SK-N-SH treated with all-trans-retinoic acid at 6 μM for 48 hours (cell line): ENCODE measurements around the gene QSOX2.

Experiments
- ATAC-seq: fragments of 200-7000 bp; cut with Tn5 transposase; 3 replicates; pipeline ENCODE4 v1.9.1; 2020; ENCODE audit warnings: mild to moderate bottlenecking, moderate library complexity
- ARNTL ChIP-seq: fragments of 450-650 bp; formaldehyde crosslinking; IDR thresholded peaks from 2 replicates; pipeline ENCODE4 v1.5.0; 2020; ENCODE audit warnings: low read depth, mild to moderate bottlenecking, moderate library complexity, borderline replicate concordance
- BACH2 ChIP-seq: fragments of 250-450 bp; sonication (Bioruptor Pico); IDR thresholded peaks from 2 replicates; pipeline ENCODE4 v1.9.0; 2021; ENCODE audit warnings: mild to moderate bottlenecking, borderline replicate concordance
- CSDC2 ChIP-seq: fragments of 250-450 bp; sonication (Bioruptor Pico); IDR thresholded peaks from 2 replicates; pipeline ENCODE4 v1.5.0; 2020; ENCODE audit warnings: mild to moderate bottlenecking, moderate library complexity
- ESRRG ChIP-seq: fragments of 250-450 bp; sonication (Bioruptor Pico); IDR thresholded peaks from 2 replicates; pipeline ENCODE4 v1.6.1; 2021; ENCODE audit warnings: mild to moderate bottlenecking
- GLIS3 ChIP-seq: fragments of 250-450 bp; sonication (Bioruptor Pico); IDR thresholded peaks from 2 replicates; pipeline ENCODE4 v1.5.0; 2020; ENCODE audit warnings: mild to moderate bottlenecking, moderate library complexity
- OSR1 ChIP-seq: fragments of 250-450 bp; sonication (Bioruptor Pico); IDR thresholded peaks from 2 replicates; pipeline ENCODE4 v1.8.0; 2022; ENCODE audit warnings: moderate library complexity, mild to moderate bottlenecking, inconsistent platforms
- PPARA ChIP-seq: fragments of 250-450 bp; sonication (Bioruptor Pico); IDR thresholded peaks from 2 replicates; pipeline ENCODE4 v1.5.0; 2020; ENCODE audit warnings: mild to moderate bottlenecking, borderline replicate concordance
- RARB ChIP-seq: fragments of 250-450 bp; sonication (Bioruptor Pico); IDR thresholded peaks from 2 replicates; pipeline ENCODE4 v1.8.0; 2021; ENCODE audit warnings: mild to moderate bottlenecking, moderate library complexity
- SNAI2 ChIP-seq: fragments of 250-450 bp; sonication (Bioruptor Pico); IDR thresholded peaks from 2 replicates; pipeline ENCODE4 v1.5.0; 2020; ENCODE audit warnings: mild to moderate bottlenecking, moderate library complexity
- TOX ChIP-seq: fragments of 250-450 bp; sonication (Bioruptor Pico); IDR thresholded peaks from 2 replicates; pipeline ENCODE4 v1.8.0; 2021; ENCODE audit warnings: mild to moderate bottlenecking, moderate library complexity, borderline replicate concordance
- ZC3H10 ChIP-seq: fragments of 250-450 bp; sonication (Bioruptor Pico); IDR thresholded peaks from 2 replicates; pipeline ENCODE4 v1.5.1; 2021; ENCODE audit warnings: mild to moderate bottlenecking, moderate library complexity
- ZFP3 ChIP-seq: fragments of 250-450 bp; sonication (Bioruptor Pico); IDR thresholded peaks from 2 replicates; pipeline ENCODE4 v1.5.0; 2020; ENCODE audit warnings: mild to moderate bottlenecking, moderate library complexity
- ZFP30 ChIP-seq: fragments of 450-650 bp; formaldehyde crosslinking; IDR thresholded peaks from 2 replicates; pipeline ENCODE4 v1.5.0; 2022; ENCODE audit warnings: mild to moderate bottlenecking, moderate library complexity
- ZNF565 ChIP-seq: fragments of 450-650 bp; formaldehyde crosslinking; conservative IDR thresholded peaks from 2 replicates; pipeline ENCODE4 v1.5.0; 2020; ENCODE audit warnings: low read depth, mild to moderate bottlenecking, moderate library complexity
- ZNF70 ChIP-seq: fragments of 450-650 bp; formaldehyde crosslinking; IDR thresholded peaks from 2 replicates; pipeline ENCODE4 v1.5.0; 2020; ENCODE audit warnings: mild to moderate bottlenecking, moderate library complexity
- TF ChIP-seq, protein P1 (sequence below): fragments of 250-450 bp; sonication (Bioruptor Pico); IDR thresholded peaks from 2 replicates; pipeline ENCODE4 v1.5.0; 2020; ENCODE audit warnings: mild to moderate bottlenecking, moderate library complexity
- TF ChIP-seq, protein P2 (sequence below): fragments of 250-450 bp; sonication (Bioruptor Pico); IDR thresholded peaks from 2 replicates; pipeline ENCODE4 v1.5.1; 2021; ENCODE audit warnings: mild to moderate bottlenecking, moderate library complexity
- TF ChIP-seq, protein P3 (sequence below): fragments of 250-450 bp; sonication (Bioruptor Pico); IDR thresholded peaks from 2 replicates; pipeline ENCODE4 v1.5.1; 2020; ENCODE audit warnings: low read depth, mild to moderate bottlenecking, moderate library complexity
- TF ChIP-seq, protein P4 (sequence below): fragments of 250-450 bp; sonication (Bioruptor Pico); IDR thresholded peaks from 2 replicates; pipeline ENCODE4 v1.8.0; 2020; ENCODE audit warnings: mild to moderate bottlenecking, moderate library complexity, borderline replicate concordance

QSOX2 gene

DNA sequence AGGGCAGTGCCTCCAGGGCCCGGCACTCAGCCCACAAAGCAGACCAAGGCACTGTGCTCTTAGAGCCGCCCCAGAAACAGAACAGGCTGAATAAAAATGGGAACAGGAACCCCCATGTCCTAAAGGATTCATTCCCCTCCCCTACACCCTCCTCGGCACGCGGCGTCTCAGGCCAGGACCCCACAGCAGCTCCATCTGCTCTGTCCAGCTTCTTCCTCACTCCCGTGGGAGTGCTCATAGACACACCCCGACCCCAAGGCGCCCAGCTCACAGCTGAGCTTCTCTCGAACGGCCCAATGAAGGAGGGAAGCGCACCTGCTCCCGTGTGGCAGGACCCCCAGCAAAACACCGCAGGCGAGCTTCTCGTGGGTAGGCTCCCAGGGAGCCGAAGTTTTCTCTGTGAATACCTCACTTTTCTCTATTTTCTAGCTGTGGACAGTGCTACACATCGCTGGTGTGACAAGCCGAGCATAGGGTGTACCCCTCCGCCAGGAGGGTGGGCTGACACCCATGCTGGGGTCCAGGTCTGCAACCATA is 15.4 kb upstream of the QSOX2 start (continued):
- TF ChIP-seq, protein P1, sequence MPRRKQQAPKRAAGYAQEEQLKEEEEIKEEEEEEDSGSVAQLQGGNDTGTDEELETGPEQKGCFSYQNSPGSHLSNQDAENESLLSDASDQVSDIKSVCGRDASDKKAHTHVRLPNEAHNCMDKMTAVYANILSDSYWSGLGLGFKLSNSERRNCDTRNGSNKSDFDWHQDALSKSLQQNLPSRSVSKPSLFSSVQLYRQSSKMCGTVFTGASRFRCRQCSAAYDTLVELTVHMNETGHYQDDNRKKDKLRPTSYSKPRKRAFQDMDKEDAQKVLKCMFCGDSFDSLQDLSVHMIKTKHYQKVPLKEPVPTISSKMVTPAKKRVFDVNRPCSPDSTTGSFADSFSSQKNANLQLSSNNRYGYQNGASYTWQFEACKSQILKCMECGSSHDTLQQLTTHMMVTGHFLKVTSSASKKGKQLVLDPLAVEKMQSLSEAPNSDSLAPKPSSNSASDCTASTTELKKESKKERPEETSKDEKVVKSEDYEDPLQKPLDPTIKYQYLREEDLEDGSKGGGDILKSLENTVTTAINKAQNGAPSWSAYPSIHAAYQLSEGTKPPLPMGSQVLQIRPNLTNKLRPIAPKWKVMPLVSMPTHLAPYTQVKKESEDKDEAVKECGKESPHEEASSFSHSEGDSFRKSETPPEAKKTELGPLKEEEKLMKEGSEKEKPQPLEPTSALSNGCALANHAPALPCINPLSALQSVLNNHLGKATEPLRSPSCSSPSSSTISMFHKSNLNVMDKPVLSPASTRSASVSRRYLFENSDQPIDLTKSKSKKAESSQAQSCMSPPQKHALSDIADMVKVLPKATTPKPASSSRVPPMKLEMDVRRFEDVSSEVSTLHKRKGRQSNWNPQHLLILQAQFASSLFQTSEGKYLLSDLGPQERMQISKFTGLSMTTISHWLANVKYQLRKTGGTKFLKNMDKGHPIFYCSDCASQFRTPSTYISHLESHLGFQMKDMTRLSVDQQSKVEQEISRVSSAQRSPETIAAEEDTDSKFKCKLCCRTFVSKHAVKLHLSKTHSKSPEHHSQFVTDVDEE (CRISPR knock-in tag): no peak
- TF ChIP-seq, all 23 proteins: peak for 0

DNA sequence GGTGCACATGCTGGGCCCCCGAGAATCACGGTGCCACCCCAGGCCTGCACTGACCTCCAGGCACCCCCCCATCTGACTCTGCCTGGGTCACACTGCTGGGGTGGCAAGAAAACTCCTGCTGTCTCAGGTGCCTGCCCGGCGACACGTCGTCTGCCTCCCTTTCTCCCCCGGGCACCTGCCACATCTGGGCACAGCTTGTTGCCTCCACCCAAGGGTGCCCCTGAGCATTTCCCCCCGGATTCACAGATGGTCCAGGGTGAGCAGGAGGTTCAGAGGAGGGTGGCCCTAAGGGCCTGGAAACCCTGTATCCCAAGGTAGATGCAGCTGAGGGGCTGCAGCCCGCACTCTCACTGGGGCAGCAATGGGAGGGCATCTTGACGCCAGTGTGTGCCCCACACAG is 14.9 kb upstream of the QSOX2 start:
- no peak for TF ChIP-seq SNAI2 (CRISPR knock-in tag)
- no peak for TF ChIP-seq RARB
- no peak for TF ChIP-seq GLIS3 (CRISPR knock-in tag)
- TF ChIP-seq, protein P2, sequence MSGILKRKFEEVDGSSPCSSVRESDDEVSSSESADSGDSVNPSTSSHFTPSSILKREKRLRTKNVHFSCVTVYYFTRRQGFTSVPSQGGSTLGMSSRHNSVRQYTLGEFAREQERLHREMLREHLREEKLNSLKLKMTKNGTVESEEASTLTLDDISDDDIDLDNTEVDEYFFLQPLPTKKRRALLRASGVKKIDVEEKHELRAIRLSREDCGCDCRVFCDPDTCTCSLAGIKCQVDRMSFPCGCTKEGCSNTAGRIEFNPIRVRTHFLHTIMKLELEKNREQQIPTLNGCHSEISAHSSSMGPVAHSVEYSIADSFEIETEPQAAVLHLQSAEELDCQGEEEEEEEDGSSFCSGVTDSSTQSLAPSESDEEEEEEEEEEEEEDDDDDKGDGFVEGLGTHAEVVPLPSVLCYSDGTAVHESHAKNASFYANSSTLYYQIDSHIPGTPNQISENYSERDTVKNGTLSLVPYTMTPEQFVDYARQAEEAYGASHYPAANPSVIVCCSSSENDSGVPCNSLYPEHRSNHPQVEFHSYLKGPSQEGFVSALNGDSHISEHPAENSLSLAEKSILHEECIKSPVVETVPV (CRISPR knock-in tag): no peak
- TF ChIP-seq ESRRG (CRISPR knock-in tag): no peak
- TF ChIP-seq ZNF565: no peak
- TF ChIP-seq ARNTL (CRISPR knock-in tag): no peak
- TF ChIP-seq CSDC2 (CRISPR knock-in tag): no peak
- no peak for TF ChIP-seq TOX (CRISPR knock-in tag)
- TF ChIP-seq, protein P1 (CRISPR knock-in tag): no peak
- no peak for TF ChIP-seq ZFP3 (CRISPR knock-in tag)
- TF ChIP-seq ZNF70 (CRISPR knock-in tag): no peak
- TF ChIP-seq, protein P3, sequence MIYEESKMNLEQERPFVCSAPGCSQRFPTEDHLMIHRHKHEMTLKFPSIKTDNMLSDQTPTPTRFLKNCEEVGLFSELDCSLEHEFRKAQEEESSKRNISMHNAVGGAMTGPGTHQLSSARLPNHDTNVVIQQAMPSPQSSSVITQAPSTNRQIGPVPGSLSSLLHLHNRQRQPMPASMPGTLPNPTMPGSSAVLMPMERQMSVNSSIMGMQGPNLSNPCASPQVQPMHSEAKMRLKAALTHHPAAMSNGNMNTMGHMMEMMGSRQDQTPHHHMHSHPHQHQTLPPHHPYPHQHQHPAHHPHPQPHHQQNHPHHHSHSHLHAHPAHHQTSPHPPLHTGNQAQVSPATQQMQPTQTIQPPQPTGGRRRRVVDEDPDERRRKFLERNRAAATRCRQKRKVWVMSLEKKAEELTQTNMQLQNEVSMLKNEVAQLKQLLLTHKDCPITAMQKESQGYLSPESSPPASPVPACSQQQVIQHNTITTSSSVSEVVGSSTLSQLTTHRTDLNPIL (CRISPR knock-in tag): no peak
- TF ChIP-seq ZFP30 (CRISPR knock-in tag): no peak
- TF ChIP-seq, protein P4, sequence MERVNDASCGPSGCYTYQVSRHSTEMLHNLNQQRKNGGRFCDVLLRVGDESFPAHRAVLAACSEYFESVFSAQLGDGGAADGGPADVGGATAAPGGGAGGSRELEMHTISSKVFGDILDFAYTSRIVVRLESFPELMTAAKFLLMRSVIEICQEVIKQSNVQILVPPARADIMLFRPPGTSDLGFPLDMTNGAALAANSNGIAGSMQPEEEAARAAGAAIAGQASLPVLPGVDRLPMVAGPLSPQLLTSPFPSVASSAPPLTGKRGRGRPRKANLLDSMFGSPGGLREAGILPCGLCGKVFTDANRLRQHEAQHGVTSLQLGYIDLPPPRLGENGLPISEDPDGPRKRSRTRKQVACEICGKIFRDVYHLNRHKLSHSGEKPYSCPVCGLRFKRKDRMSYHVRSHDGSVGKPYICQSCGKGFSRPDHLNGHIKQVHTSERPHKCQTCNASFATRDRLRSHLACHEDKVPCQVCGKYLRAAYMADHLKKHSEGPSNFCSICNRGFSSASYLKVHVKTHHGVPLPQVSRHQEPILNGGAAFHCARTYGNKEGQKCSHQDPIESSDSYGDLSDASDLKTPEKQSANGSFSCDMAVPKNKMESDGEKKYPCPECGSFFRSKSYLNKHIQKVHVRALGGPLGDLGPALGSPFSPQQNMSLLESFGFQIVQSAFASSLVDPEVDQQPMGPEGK: no peak
- no peak for TF ChIP-seq PPARA
- ATAC-seq: no peak

DNA sequence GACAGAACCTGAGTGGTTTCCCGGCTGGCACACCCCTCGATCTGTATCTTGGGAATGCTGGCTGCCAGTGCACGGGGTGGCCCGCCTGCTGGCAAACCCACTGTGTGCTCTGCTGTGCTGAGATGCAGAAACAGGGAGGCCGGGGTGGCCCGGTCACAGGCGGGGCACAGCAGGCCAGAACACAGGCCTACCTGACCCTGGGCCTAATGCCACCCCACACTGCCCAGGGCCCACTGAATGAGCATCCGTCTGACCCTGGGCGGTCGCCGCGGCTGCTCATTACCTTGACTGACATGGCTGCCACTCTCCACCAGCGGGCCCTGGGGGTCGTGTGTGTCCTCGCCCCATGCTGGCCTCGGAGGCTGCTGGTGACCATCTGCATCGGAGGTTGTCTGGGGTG is 14.2 kb upstream of the QSOX2 start:
- no peak for ATAC-seq
- no peak for TF ChIP-seq ZNF565
- no peak for TF ChIP-seq ZFP3 (CRISPR knock-in tag)
- no peak for TF ChIP-seq BACH2
- no peak for TF ChIP-seq OSR1 (CRISPR knock-in tag)
- TF ChIP-seq SNAI2 (CRISPR knock-in tag): no peak
- TF ChIP-seq, protein P4: no peak
- no peak for TF ChIP-seq TOX (CRISPR knock-in tag)
- no peak for TF ChIP-seq RARB
- TF ChIP-seq ZNF70 (CRISPR knock-in tag): no peak
- TF ChIP-seq ARNTL (CRISPR knock-in tag): no peak
- TF ChIP-seq GLIS3 (CRISPR knock-in tag): no peak
- TF ChIP-seq, protein P1 (CRISPR knock-in tag): no peak
- no peak for TF ChIP-seq ZC3H10 (CRISPR knock-in tag)
